B cell (primary cell): ENCODE results near the gene PIGT. TPM values are rescaled to one million over a fixed set of nuclear protein-coding genes. Genes with fewer than 3 reads are reported as not detected.

Source experiments
- ATAC-seq: fragments of 200-7000 bp; cut with Tn5 transposase; one replicate; pipeline ENCODE4 v1.10.0; 2021; ENCODE audit warnings: low read depth, mild to moderate bottlenecking, moderate number of reproducible peaks, moderate library complexity
- CTCF ChIA-PET: fragments of 350-600 bp; sonication (Branson Sonifier 250); formaldehyde crosslinking; loops from one replicate; lab custom pipeline; 2021; ENCODE audit warnings: antibody characterized with exemption, inconsistent platforms; lab: Charles Lee
- POLR2A ChIA-PET: fragments of 350-600 bp; sonication (Branson Sonifier 250); formaldehyde crosslinking; loops from one replicate; lab custom pipeline; 2021; ENCODE audit warnings: antibody characterized with exemption; lab: Charles Lee
- DNase-seq: peaks from one replicate; pipeline ENCODE4 v3.0.0; 2013
- H2AFZ ChIP-seq: 2 replicates; pipeline ENCODE4 v1.6.1; 2012; ENCODE audit warnings: mild to moderate bottlenecking, low read depth, low read length; ENCODE audit not compliant: insufficient read depth, poor library complexity, severe bottlenecking
- H3K27ac ChIP-seq, 2 donors: 1 replicate in 1 of 2; 2 replicates in 1 of 2; pipeline ENCODE4 v1.5.1; 2012 to 2013; ENCODE audit warnings: low read length in 2 of 2, mild to moderate bottlenecking in 2 of 2, moderate library complexity in 1 of 2
- H3K27me3 ChIP-seq, 4 experiments: fragments of 200-600 bp in 1 of 4; sonication (generic) in 1 of 4; replicated peaks in 1 of 4; 1 replicate in 2 of 4; 2 replicates in 2 of 4; pipeline versions ENCODE4 v1.6.1 to v1.7.0; 2013 to 2016; ENCODE audit warnings: low read length in 3 of 4, mild to moderate bottlenecking in 2 of 4, mixed read lengths in 1 of 4, moderate library complexity in 1 of 4; ENCODE audit not compliant: insufficient read depth in 4 of 4, control insufficient read depth in 3 of 4; ENCODE audit errors: control extremely low read depth in 1 of 4
- H3K36me3 ChIP-seq, 2 experiments: replicated peaks in 1 of 2; 1 replicate in 1 of 2; 2 replicates in 1 of 2; pipeline versions ENCODE4 v1.6.1 to v1.7.1; 2013; ENCODE audit warnings: low read length in 1 of 2; ENCODE audit not compliant: insufficient read depth in 2 of 2, control insufficient read depth in 1 of 2; ENCODE audit errors: control extremely low read depth in 1 of 2, extremely low read depth in 1 of 2
- H3K4me1 ChIP-seq, 2 donors: fragments of 200-600 bp in 1 of 2; sonication (generic) in 1 of 2; 1 replicate in 1 of 2; 2 replicates in 1 of 2; pipeline versions ENCODE4 v1.5.1 to v1.6.1; 2013 to 2017; ENCODE audit warnings: low read length in 2 of 2; ENCODE audit not compliant: control insufficient read depth in 2 of 2, insufficient read depth in 2 of 2
- H3K4me2 ChIP-seq: replicated peaks from 2 replicates; pipeline ENCODE3; 2012; ENCODE audit warnings: mild to moderate bottlenecking, low read depth, low read length; ENCODE audit not compliant: poor library complexity, severe bottlenecking
- H3K4me3 ChIP-seq, 5 experiments: fragments of 200-600 bp in 1 of 5; sonication (generic) in 1 of 5; 1 replicate in 3 of 5; 2 replicates in 2 of 5; pipeline versions ENCODE4 v1.5.1 to v1.7.0; 2011 to 2016; ENCODE audit warnings: low read length in 4 of 5, mild to moderate bottlenecking in 4 of 5, low read depth in 2 of 5, control low read depth in 1 of 5, moderate library complexity in 1 of 5; ENCODE audit not compliant: insufficient read depth in 1 of 5; ENCODE audit errors: control extremely low read depth in 1 of 5, extremely low read depth in 1 of 5
- H3K79me2 ChIP-seq: fragments of 200-600 bp; sonication (generic); one replicate; pipeline ENCODE4 v1.6.0; 2016; ENCODE audit warnings: low read length; ENCODE audit not compliant: control insufficient read depth, insufficient read depth
- H3K9ac ChIP-seq: fragments of 200-600 bp; sonication (generic); 2 replicates; pipeline ENCODE4 v1.6.1; 2017; ENCODE audit warnings: mild to moderate bottlenecking, low read length, moderate library complexity
- H3K9me3 ChIP-seq, 3 donors: one replicate each; pipeline versions ENCODE4 v1.6.1 to v1.7.1; 2013; ENCODE audit warnings: low read length in 2 of 3; ENCODE audit not compliant: control insufficient read depth in 2 of 3, insufficient read depth in 1 of 3; ENCODE audit errors: control extremely low read depth in 1 of 3
- H4K20me1 ChIP-seq: 2 replicates; pipeline ENCODE4 v1.6.0; 2012; ENCODE audit warnings: mild to moderate bottlenecking, low read length; ENCODE audit not compliant: insufficient read depth, control insufficient read depth, poor library complexity, severe bottlenecking
- H3K27ac Mint-ChIP-seq: one replicate; pipeline ENCODE4 v1.8.0; 2021; ENCODE audit warnings: mixed read lengths
- H3K27me3 Mint-ChIP-seq: one replicate; pipeline ENCODE4 v1.8.0; 2021; ENCODE audit warnings: mixed read lengths
- H3K4me1 Mint-ChIP-seq: one replicate; pipeline ENCODE4 v1.8.0; 2021; ENCODE audit warnings: mixed read lengths
- H3K4me3 Mint-ChIP-seq: one replicate; pipeline ENCODE4 v1.8.0; 2021; ENCODE audit warnings: mixed read lengths
- H3K9me3 Mint-ChIP-seq: one replicate; pipeline ENCODE4 v1.8.0; 2022; ENCODE audit warnings: mixed read lengths; ENCODE audit not compliant: insufficient read depth
- CTCF ChIP-seq: fragments of 200-600 bp; IDR thresholded peaks from one replicate; pipeline ENCODE4 v1.8.0; 2022; ENCODE audit warnings: antibody characterized with exemption, mild to moderate bottlenecking
- EZH2 ChIP-seq: IDR thresholded peaks from 2 replicates; pipeline ENCODE4 v1.6.1; 2012; ENCODE audit warnings: borderline replicate concordance, low read depth, mild to moderate bottlenecking, moderate library complexity, low read length; ENCODE audit not compliant: insufficient read depth, poor library complexity, severe bottlenecking
- WGBS: methylation state at CpG from one replicate; pipeline ENCODE4 v1.1.5; 2013; ENCODE audit warnings: missing lambda C conversion rate; ENCODE audit not compliant: insufficient coverage; 5-methylcytosine and 5-hydroxymethylcytosine counted together
- intact Hi-C: fragments of 100-400 bp; cut with micrococcal nuclease; formaldehyde crosslinking; loops from one replicate; pipeline ENCODE4 v1.10.0; 2022
- polyA minus RNA-seq: library from RNA; depleted of rRNA, polyadenylated mRNA; stranded (reverse); fragments of >200 nt; gene quantifications from 2 replicates; pipeline ENCODE4 v1.2.3, GENCODE V29; 2012
- polyA plus RNA-seq: library from polyadenylated mRNA; depleted of rRNA; stranded (reverse); fragments of >200 nt; gene quantifications from 2 replicates; pipeline ENCODE4 v1.2.3, GENCODE V29; 2012
- total RNA-seq, 2 donors: library from RNA; stranded (reverse); fragments of 120-200 nt in 1 of 2; gene quantifications; 1 replicate in 1 of 2; 2 replicates in 1 of 2; pipeline versions ENCODE4 v1.2.3 to v1.2.4, GENCODE V29; 2013 to 2022

PIGT gene
- total RNA-seq (106 and 110 TPM in 2 replicates), polyA plus RNA-seq (41.5 and 51.6 TPM in 2 replicates), polyA minus RNA-seq (79.7 and 99.2 TPM in 2 replicates)
- total RNA-seq (2013): 36.5 TPM

GRCh38 chr20:45415822-45416637, at the start of gene PIGT:
Gene PIGT (plus strand): TSS chr20:45416141. CDS start chr20:45416157, 16 bp downstream.
- peak; percentile 95 for DNase-seq
- Mint-ChIP-seq H3K4me1 (peaks cover 53% of the 10 kb centered on the region), H3K4me3 (peak within 1 kb of the TSS; percentile 99), H3K9me3 (no peaks in the 10 kb centered on the region), H3K27me3 (no peaks in the 10 kb centered on the region), H3K27ac (peak within 1 kb of the TSS; percentile 100)
- peak; percentile 75 for ATAC-seq
- peak within 1 kb of the TSS; percentile 94 for H2AFZ ChIP-seq
- CTCF ChIA-PET: interaction anchor here (1.0 to 8.3 kb wide), 7 partner anchors 18 to 355 kb away, joined by 3 to 98 read pairs (median 12); partner anchors contain the start of gene SYS1
- peak within 1 kb of the TSS; percentile 80 to 97 (median 97) for H3K4me3 ChIP-seq
- H3K79me2 ChIP-seq: peaks cover 38% of the 10 kb centered on the region
- intact Hi-C loops: loop anchor here (1.0 to 5.0 kb wide), 5 partner anchors 10 to 454 kb away; partner anchors contain the start of genes SYS1 and TOMM34
- WGBS: under 1% methylated on average over 52 of the region's 52 CpGs
- H3K27ac ChIP-seq: peak within 1 kb of the TSS; percentile 81 to 90
- H3K4me2 ChIP-seq: peak within 1 kb of the TSS; percentile 90
- H3K9ac ChIP-seq: peak within 1 kb of the TSS; percentile 98
- H3K27me3 ChIP-seq: no peaks in the 10 kb centered on the region
- H3K36me3 ChIP-seq: peaks cover 15 to 24% of the 10 kb centered on the region in 2 experiments
- POLR2A ChIA-PET: interaction anchor here (0.8 to 2.2 kb wide), 6 partner anchors 10 to 53 kb away, joined by 3 to 21 read pairs (median 6); partner anchors contain the start of gene SYS1
- no peaks in the 10 kb centered on the region for H3K9me3 ChIP-seq
- no peak for TF ChIP-seq CTCF
- no peak for TF ChIP-seq EZH2
- H3K4me1 ChIP-seq: peaks cover 30 to 38% of the 10 kb centered on the region in 2 donors
- peaks cover 8% of the 10 kb centered on the region for H4K20me1 ChIP-seq
